MM.1S (cell line): ENCODE data around the gene PLEKHJ1.

Experiments used
- DNase-seq: peaks from one replicate; pipeline ENCODE4 v3.0.0-alpha.2; 2015
- H2AFZ ChIP-seq: fragments of 300-600 bp; sonication (generic); 2 replicates; pipeline ENCODE4 v1.6.0; 2016; ENCODE audit warnings: antibody characterized with exemption, low read length
- H3F3A ChIP-seq: fragments of 300-600 bp; sonication (generic); 2 replicates; pipeline ENCODE4 v1.6.1; 2016; ENCODE audit warnings: mild to moderate bottlenecking, antibody characterized with exemption, low read length, moderate library complexity, mixed read lengths; ENCODE audit not compliant: insufficient read depth
- H3K27ac ChIP-seq: fragments of 300-600 bp; sonication (generic); 2 replicates; pipeline ENCODE4 v1.5.1; 2016; ENCODE audit warnings: mild to moderate bottlenecking, low read length
- H3K27me3 ChIP-seq: fragments of 300-600 bp; sonication (generic); replicated peaks from 2 replicates; pipeline ENCODE4 v1.6.0; 2016; ENCODE audit warnings: low read length; ENCODE audit not compliant: insufficient read depth
- H3K36me3 ChIP-seq: fragments of 300-600 bp; sonication (generic); replicated peaks from 2 replicates; pipeline ENCODE4 v1.6.1; 2016; ENCODE audit warnings: mild to moderate bottlenecking, low read length, mixed read lengths; ENCODE audit not compliant: insufficient read depth
- H3K4me1 ChIP-seq: fragments of 300-600 bp; sonication (generic); 2 replicates; pipeline ENCODE4 v1.6.1; 2016; ENCODE audit warnings: low read length, mixed read lengths
- H3K4me2 ChIP-seq: fragments of 300-600 bp; sonication (generic); 2 replicates; pipeline ENCODE4 v1.6.0; 2016; ENCODE audit warnings: low read depth, low read length
- H3K4me3 ChIP-seq: fragments of 300-600 bp; sonication (generic); 2 replicates; pipeline ENCODE4 v1.5.1; 2016; ENCODE audit warnings: low read length, mixed read lengths
- H3K79me2 ChIP-seq: fragments of 300-600 bp; sonication (generic); 2 replicates; pipeline ENCODE4 v1.6.1; 2016; ENCODE audit warnings: mixed run types, low read length, mixed read lengths
- H3K9ac ChIP-seq: fragments of 300-600 bp; sonication (generic); 2 replicates; pipeline ENCODE4 v1.6.1; 2016; ENCODE audit warnings: low read length, mixed read lengths
- H3K9me2 ChIP-seq: fragments of 300-600 bp; sonication (generic); replicated peaks from 2 replicates; pipeline ENCODE4 v1.6.1; 2016; ENCODE audit warnings: mild to moderate bottlenecking, low read length, mixed read lengths; ENCODE audit not compliant: insufficient read depth
- H3K9me3 ChIP-seq: fragments of 300-600 bp; sonication (generic); replicated peaks from 2 replicates; pipeline ENCODE4 v1.6.1; 2016; ENCODE audit warnings: mild to moderate bottlenecking, low read length, mixed read lengths; ENCODE audit not compliant: insufficient read depth
- H4K20me1 ChIP-seq: fragments of 300-600 bp; sonication (generic); 2 replicates; pipeline ENCODE4 v1.6.1; 2016; ENCODE audit warnings: mild to moderate bottlenecking, low read length, moderate library complexity, mixed read lengths; ENCODE audit not compliant: insufficient read depth
- CTCF ChIP-seq: fragments of 300-600 bp; sonication (generic); IDR thresholded peaks from 2 replicates; pipeline ENCODE4 v1.5.1; 2016; ENCODE audit warnings: antibody characterized with exemption, low read length, mixed read lengths
- EZH2 ChIP-seq: fragments of 300-600 bp; sonication (generic); optimal IDR thresholded peaks from 2 replicates; pipeline ENCODE3; 2017; ENCODE audit warnings: low read depth, mild to moderate bottlenecking, antibody characterized with exemption, low read length, mixed read lengths
- EZH2phosphoT487 ChIP-seq: fragments of 300-600 bp; sonication (generic); IDR thresholded peaks from 2 replicates; pipeline ENCODE4 v1.6.1; 2018; ENCODE audit warnings: antibody characterized with exemption, low read length

Gene PLEKHJ1

GRCh38 chr19:2239173-2239572, 3.0 kb upstream of the PLEKHJ1 start:
- H3K9ac ChIP-seq, result peak overlapping the region; percentile 92
- peak overlapping the region; percentile 83; the same call in 1 of the 2 replicates for H3K27ac ChIP-seq
- peaks cover 50% of the 10 kb centered on the region for H4K20me1 ChIP-seq
- H3K36me3 ChIP-seq, result peaks cover 13% of the 10 kb centered on the region; the same call in 1 of the 2 replicates
- H3F3A ChIP-seq, result peaks cover 27% of the 10 kb centered on the region
- H3K27me3 ChIP-seq, result no peaks in the 10 kb centered on the region
- no peak overlapping the region for H2AFZ ChIP-seq
- no peaks in the 10 kb centered on the region for H3K9me2 ChIP-seq
- H3K9me3 ChIP-seq, result no peaks in the 10 kb centered on the region
- peak overlapping the region; percentile 89 for H3K4me3 ChIP-seq
- peaks cover 20% of the 10 kb centered on the region; the same call in 1 of the 2 replicates for H3K4me1 ChIP-seq
- DNase-seq, result no peak
- peaks cover 95% of the 10 kb centered on the region for H3K79me2 ChIP-seq
- peak overlapping the region; percentile 80 for H3K4me2 ChIP-seq
- TF ChIP-seq CTCF (no peak), EZH2 (no peak), EZH2phosphoT487 (no peak)

- Histone ChIP-seq H3K36me3 (0 out of 2 replicates have a peak, but pooled peaks cover 3% of the 10 kb centered on the region), H3K4me2 (peak overlapping the region; percentile 80), H2AFZ (no peak overlapping the region), H3K27ac (peak overlapping the region; percentile 83; the same call in 1 of the 2 replicates), H3F3A (peaks cover 33% of the 10 kb centered on the region), H3K9ac (peak overlapping the region; percentile 92), H3K27me3 (no peaks in the 10 kb centered on the region), H3K9me2 (no peaks in the 10 kb centered on the region), H3K79me2 (peaks cover 95% of the 10 kb centered on the region), H4K20me1 (peaks cover 39% of the 10 kb centered on the region), H3K9me3 (no peaks in the 10 kb centered on the region), H3K4me3 (peak overlapping the region; percentile 89), H3K4me1 (peaks cover 20% of the 10 kb centered on the region; the same call in 1 of the 2 replicates)
- TF ChIP-seq EZH2 (no peak), EZH2phosphoT487 (no peak), CTCF (no peak)
- no peak for DNase-seq
Measured at GRCh38 chr19:2237869-2238153, 1.7 kb upstream of the PLEKHJ1 start.

- H3K9me3 ChIP-seq, result no peaks in the 10 kb centered on the region
- TF ChIP-seq EZH2phosphoT487, result no peak
- no peak for TF ChIP-seq EZH2
- TF ChIP-seq CTCF, result no peak
- peaks cover 95% of the 10 kb centered on the region for H3K79me2 ChIP-seq
- H3K4me3 ChIP-seq, result peak overlapping the region; percentile 89
- H2AFZ ChIP-seq, result peak overlapping the region; percentile 47; the same call in 1 of the 2 replicates
- H3K4me1 ChIP-seq, result peaks cover 20% of the 10 kb centered on the region; the same call in 1 of the 2 replicates
- H3K36me3 ChIP-seq, result 0 out of 2 replicates have a peak, but pooled peaks cover 3% of the 10 kb centered on the region
- no peak for DNase-seq
- H3K9me2 ChIP-seq, result no peaks in the 10 kb centered on the region
- H4K20me1 ChIP-seq, result peaks cover 33% of the 10 kb centered on the region
- peak overlapping the region; percentile 92 for H3K9ac ChIP-seq
- H3F3A ChIP-seq, result peaks cover 38% of the 10 kb centered on the region
- no peaks in the 10 kb centered on the region for H3K27me3 ChIP-seq
- peak overlapping the region; percentile 80 for H3K4me2 ChIP-seq
- peak overlapping the region; percentile 83 for H3K27ac ChIP-seq
Measured at GRCh38 chr19:2237051-2237868, 1.1 kb upstream of the PLEKHJ1 start.
